UCSD-AML1 (cell line): ENCODE data around the gene USP49.

ENCODE experiments used
- DNase-seq: peaks from one replicate; lab custom pipeline; 2025; ENCODE audit not compliant: unreplicated experiment; lab: John Stamatoyannopoulos, UW

The USP49 gene

DNA sequence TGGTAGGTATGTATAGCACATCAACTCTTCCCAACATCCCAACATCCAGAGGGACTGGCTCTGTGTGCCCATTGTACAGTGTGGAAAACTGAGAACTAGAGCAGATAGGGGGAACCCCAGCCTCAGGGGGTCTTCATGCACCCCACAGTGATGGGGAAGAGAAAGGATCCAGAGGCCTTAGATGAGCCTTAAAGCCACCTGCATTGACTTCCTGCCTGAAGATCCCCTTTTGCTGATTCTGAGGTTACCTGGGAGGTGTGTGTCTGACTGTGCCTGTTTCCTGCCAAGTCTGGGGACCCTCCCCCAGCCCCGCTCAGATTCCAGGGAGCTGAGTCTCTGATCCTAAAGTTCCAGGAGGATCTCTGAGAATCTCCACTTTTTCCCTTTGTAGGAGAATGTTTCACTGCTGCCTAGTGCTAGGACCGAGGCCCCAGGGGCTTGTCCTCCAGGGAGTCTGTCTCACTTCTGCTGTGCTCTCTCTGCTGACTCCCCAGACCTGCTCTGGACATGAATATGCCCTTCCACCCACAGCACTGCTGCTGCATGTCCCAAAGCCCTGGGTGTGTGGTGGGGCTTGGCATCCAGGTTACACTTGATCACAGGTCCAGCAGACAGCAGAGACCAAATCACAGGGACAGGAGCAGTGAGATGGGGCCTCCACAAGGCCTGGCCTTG is 135.1 kb downstream of the USP49 start:
- no peak for DNase-seq

DNA sequence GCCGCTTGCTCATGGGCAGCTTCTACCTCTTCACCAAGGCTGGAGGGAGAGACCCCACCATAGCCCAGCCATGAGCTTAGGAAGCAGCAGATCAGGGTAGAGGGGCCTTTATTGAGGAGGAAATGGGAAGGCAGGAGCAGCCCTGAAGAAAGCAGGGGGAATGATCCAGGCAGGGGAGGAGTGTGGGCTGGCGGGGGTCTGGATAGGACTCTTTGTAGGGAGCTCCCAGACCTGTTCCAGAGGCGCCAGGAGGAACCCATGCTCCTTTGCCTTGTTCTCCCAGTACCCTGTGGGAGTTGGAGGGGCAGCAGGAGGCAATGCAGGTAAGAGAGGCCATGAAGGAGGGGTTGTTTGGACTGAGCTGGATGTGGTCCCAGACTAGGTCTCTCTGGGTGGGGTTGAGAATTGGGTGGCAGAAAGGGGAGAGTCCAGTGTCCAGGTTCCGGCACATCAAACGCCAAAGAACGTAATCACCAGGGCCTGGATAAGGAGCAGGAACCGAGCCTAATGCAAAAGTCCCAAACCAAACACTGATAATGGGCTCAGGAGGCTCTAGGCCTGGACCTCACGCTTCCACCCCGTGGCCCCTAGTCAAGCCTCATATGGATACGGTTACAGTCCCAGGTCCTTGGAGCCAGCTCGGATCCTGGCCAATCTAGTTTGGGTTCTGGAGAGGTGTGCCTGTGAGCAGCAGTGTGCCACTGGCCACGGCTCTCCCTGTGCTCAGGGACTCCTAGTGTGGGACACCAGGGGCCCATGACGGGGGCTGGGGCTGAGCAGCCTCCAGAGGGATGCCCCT is 135.9 kb downstream of the USP49 start:
- DNase-seq = no peak

DNA sequence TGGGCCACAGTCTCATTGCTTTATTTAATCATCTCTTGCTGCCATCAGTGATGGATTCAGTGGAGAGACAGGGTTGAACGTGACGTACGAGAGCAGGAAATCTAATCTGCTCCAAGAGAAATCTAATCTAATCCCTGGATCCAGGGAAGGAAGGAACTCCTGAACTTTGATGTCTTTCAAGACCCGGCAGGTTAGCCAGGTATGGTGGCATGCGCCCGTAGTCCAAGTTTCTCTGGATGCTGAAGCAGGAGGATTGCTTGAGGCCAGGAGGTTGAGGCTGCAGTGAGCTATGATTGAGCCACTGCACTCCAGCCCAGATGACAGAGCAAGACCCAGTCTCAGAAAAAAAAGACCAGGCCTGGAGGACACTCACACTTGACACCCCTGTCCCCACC is 136.5 kb downstream of the USP49 start:
- no peak for DNase-seq

DNA sequence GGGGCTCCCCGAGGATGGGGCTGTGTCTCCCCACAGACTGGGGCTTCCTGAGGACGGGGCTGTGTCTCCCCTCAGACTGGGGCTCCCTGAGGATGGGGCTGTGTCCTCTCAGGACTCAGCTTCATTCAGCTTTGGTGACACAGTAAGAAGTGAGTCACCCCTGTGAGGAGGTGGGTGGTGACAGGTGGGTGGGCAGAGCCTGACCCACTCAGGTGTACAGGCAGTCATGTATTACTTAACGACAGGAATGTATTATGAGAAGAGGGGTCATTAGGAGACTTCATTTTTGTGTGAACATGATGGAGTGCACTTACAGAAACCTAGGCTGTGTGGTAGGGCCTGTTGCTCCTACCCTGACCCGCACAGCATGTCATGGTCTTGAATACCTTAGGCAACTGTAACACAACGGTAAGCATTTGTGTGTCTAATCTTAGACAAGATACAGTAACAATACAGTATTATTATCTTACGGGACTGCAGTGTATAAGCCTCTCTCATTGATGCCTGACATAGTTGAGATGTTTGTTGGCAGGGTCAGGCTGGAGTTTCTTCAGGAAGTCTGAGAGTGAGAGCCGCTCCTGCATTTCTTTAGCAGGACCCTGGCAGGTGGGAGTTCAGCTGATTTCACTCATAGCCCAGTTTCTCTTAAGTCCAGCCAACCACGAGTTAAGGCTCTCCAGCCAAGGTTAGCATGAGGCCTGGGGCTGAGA is 137.1 kb downstream of the USP49 start:
- DNase-seq = no peak

GRCh38 chr6:41757271-41757670 is 137.9 kb downstream of the USP49 start:
- DNase-seq = no peak

- DNase-seq = peak; percentile 23
Measured at GRCh38 chr6:41756354-41756753, 138.8 kb downstream of the USP49 start.

DNA sequence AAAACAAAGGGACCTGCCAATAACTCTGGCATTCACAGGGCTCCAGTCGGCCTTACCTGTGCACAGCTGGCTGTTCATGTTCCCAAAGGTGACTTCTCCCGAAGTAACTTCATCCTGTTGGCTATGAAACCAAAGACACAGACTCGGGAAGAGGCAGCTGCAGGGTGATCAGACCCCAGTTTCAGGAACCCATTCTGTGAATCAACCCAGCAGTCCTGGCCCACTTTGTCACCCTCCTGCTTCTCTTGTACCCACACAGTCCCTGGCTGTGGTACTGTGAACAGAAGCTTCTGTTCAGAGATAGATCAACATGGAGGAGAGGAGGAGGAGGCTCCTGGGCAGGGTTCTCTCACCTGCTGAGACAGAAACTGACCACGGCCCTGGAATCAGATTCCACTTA is 139.3 kb downstream of the USP49 start:
- DNase-seq = no peak

- no peak for DNase-seq
Measured at GRCh38 chr6:41750374-41750773, 144.8 kb downstream of the USP49 start.

DNA sequence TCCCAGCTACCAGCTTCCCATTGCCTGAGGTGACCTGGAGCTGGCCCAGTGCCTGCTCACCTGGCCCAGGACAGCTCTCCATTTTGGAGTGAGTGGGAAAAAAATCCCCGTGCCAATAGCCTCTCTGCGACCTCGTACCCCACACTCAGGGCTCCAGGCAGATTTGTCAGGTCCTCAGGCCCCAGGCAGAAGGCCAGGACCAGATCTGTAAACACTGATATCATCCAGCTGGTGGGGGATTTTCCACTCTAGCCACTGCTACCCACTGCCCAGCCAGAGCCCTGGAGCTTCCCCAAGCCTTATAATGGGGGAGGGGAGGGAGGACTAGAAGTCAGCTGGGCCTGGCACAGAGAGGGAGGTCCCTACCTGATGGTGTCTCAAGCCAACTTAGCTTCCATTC is 146.6 kb downstream of the USP49 start:
- DNase-seq = no peak

DNA sequence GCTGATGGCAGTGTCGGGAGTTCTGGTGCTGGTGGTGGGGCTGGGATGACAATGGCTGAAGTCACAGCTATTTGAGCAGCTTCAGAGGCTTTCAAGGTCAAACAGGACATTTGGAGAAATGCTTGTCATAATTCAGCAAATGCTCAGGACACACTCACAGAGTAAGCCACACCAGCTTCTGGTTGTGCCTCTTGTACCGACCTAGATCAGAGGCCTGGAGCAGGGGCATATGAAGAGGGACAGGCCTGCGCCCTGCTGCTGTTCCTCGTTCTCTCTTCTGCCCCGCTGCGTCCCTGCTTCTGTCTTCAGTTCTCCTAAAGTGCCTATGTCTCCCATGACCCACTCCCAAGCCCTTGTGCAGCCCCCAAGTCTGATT is 147.1 kb downstream of the USP49 start:
- no peak for DNase-seq

GRCh38 chr6:41747256-41748101 is 147.7 kb downstream of the USP49 start, which contains the start of gene PGC:
Gene PGC (minus strand): TSS chr6:41747397. CDS start chr6:41747334, 63 bp downstream.
- DNase-seq = no peak

DNA sequence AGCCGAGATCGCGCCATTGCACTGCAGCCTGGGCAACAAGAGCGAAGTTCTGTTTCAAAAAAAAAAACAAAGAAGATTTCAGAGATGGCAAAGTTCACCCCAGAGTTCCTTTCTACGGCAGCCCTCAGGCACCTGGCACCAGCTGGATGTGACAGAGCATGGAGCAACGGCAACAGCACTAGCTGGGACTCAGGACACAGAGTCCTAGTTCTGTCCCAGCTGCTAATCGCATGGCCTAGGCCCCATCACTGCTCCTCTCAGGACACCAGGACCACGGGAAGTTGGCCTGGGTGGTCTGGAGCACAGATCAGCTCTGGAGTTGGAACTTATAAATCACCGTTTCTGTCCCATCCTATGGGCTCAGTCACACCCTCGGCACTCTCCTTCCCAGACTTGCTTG is 149.1 kb downstream of the USP49 start:
- DNase-seq = no peak

DNA sequence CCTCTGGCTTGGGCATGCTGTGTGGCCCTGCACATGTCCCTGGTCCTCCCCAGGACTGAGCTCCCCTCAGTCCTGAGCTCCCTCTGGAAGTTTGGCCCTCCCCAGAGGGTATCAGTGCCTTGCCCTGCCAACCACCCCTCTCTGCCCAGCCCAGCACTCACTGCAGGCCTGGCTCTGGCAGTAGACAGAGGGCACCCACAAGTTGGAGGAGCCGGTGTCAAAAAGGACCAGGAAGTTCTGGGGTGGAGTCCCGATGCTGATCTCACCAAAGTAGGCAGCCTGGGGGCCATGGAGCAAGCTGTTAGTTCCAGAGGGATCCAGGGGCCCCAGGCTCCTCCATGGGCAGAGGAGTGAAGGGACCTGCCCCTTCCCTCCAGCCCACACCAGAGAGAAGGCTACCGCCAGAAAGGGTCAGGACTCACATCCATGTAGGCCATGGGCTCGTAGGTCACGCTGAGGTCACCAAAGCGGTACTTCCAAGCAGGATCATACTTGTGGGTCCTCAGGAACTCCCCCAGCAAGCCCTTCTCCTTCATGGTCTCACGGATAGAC is 150.9 kb downstream of the USP49 start:
- no peak for DNase-seq

DNA sequence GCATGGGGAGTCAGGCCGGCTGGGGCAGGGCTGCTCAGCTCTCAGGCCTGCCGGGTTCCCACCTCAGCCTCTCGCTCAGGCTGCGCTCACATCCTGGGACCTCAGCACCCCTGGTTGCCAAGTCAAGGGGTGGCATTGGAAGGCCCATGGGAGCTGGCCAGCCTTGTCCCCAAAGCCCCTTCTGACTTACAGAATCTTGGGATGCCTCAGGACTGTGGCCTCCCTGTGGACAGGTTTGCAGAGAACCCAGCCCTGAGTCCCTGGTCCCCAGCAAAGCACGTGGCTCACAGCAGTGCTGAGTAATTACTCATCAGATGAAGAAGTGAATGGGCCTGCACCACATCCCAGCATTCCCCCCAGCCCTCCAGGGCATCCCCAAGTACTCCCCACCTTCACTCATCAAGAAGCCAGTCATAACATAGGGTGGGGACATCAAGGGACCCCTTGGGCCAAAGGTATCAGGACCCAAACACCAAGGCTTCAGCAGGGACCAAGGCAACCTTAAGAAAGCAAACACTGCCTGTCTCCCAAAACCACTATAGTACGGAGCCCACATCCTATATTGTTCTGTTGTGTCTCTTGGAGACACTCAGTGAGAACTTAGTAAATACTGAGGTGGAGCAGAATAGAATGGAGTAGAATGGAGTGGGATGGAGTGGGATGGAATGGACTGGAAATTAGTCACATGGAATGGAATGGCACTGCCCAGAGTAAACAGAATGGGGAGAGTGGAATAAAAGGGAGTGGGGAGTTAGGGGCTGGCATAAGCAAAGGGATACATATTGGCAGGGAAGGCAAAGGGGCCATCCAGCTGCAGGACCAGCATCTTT is 151.6 kb downstream of the USP49 start:
- no peak for DNase-seq

GRCh38 chr6:41741625-41742490 is 153.3 kb downstream of the USP49 start:
- DNase-seq = no peak

GRCh38 chr6:41740366-41741162 is 154.6 kb downstream of the USP49 start:
- DNase-seq = no peak
